ENCODE results near the gene HS3ST5. TPM values are rescaled to one million over a fixed set of nuclear protein-coding genes. Genes with fewer than 3 reads are reported as not detected.

Gene HS3ST5
- total and polyA plus RNA-seq, 8 donors = 0.08 to 0.26 (median 0.11) TPM; not detected in 4

GRCh38 chr6:114200891-114201290 is 141.9 kb downstream of the HS3ST5 start:
- Histone ChIP-seq H3K36me3 (no peaks in the 10 kb centered on the region), H3K9me3 (no peaks in the 10 kb centered on the region), H3K27ac (no peak overlapping the region), H3K27me3 (no peaks in the 10 kb centered on the region), H3K4me3 (no peak overlapping the region), H3K4me1 (peaks cover 0 to 4% (median 0%) of the 10 kb centered on the region in 3 donors)
- FAIRE-seq = no peak
- no peak for TF ChIP-seq CTCF (IDR thresholded peaks at IDR 0.05)
- 38 to 39% methylated on average over 3 of the region's 3 CpGs for WGBS, 2 donors
- no peak for ATAC-seq
- DNase-seq = no peak
- intact Hi-C loops (cut with DNase I) = no loop called here

GRCh38 chr6:114195631-114196403 is 147.0 kb downstream of the HS3ST5 start:
- DNase-seq = no peak
- no peaks in the 10 kb centered on the region for H3K9me3 ChIP-seq
- no peak overlapping the region for H3K4me3 ChIP-seq
- no peaks in the 10 kb centered on the region for H3K36me3 ChIP-seq
- FAIRE-seq = no peak
- H3K4me1 ChIP-seq = peaks cover 0 to 4% (median 0%) of the 10 kb centered on the region in 3 donors
- no peak for TF ChIP-seq CTCF (IDR thresholded peaks at IDR 0.05)
- H3K27ac ChIP-seq = no peak overlapping the region
- no peaks in the 10 kb centered on the region for H3K27me3 ChIP-seq
- intact Hi-C loops (cut with DNase I) = no loop called here
- WGBS, 2 donors = 81% methylated on average over 7 of the region's 7 CpGs
- no peak for ATAC-seq

- TF ChIP-seq CTCF (IDR thresholded peaks at IDR 0.05) = no peak
- Histone ChIP-seq H3K27me3 (no peaks in the 10 kb centered on the region), H3K36me3 (no peaks in the 10 kb centered on the region), H3K4me3 (no peak overlapping the region), H3K9me3 (no peaks in the 10 kb centered on the region), H3K4me1 (no peaks in the 10 kb centered on the region), H3K27ac (no peak overlapping the region)
- no peak for ATAC-seq
- FAIRE-seq = no peak
- 52 to 54% methylated on average over 1 of the region's 1 CpG for WGBS, 2 donors
- intact Hi-C loops (cut with DNase I) = no loop called here
- no peak for DNase-seq
Observed at GRCh38 chr6:114195027-114195365, 147.8 kb downstream of the HS3ST5 start.

GRCh38 chr6:114194362-114195026 is 148.3 kb downstream of the HS3ST5 start:
- no peaks in the 10 kb centered on the region for H3K36me3 ChIP-seq
- TF ChIP-seq CTCF (IDR thresholded peaks at IDR 0.05) = no peak
- H3K4me3 ChIP-seq = no peak overlapping the region
- intact Hi-C loops (cut with DNase I) = no loop called here
- WGBS, 2 donors = 56 to 66% methylated on average over 4 of the region's 4 CpGs
- no peaks in the 10 kb centered on the region for H3K4me1 ChIP-seq
- H3K27ac ChIP-seq = no peak overlapping the region
- peak in 2 of 4 donors; percentile 32 to 44 for ATAC-seq
- no peaks in the 10 kb centered on the region for H3K27me3 ChIP-seq
- FAIRE-seq = no peak
- H3K9me3 ChIP-seq = no peaks in the 10 kb centered on the region
- peak in 1 of 6 donors; percentile 22 for DNase-seq

- TF ChIP-seq CTCF (IDR thresholded peaks at IDR 0.05) = no peak
- H3K4me3 ChIP-seq = no peak overlapping the region
- H3K9me3 ChIP-seq = no peaks in the 10 kb centered on the region
- H3K4me1 ChIP-seq = no peaks in the 10 kb centered on the region
- H3K36me3 ChIP-seq = no peaks in the 10 kb centered on the region
- H3K27me3 ChIP-seq = no peaks in the 10 kb centered on the region
- ATAC-seq (no peak), DNase-seq (no peak), FAIRE-seq (no peak)
- no peak overlapping the region for H3K27ac ChIP-seq
- intact Hi-C loops (cut with DNase I) = no loop called here
- WGBS, 2 donors = 86 to 91% methylated on average over 4 of the region's 4 CpGs
Observed at GRCh38 chr6:114187563-114187962, 155.3 kb downstream of the HS3ST5 start.
